NCI-H1694 treated with DMSO at 0.1 percent for 48 hours (cell line): ENCODE data around the gene RAB40B.

ENCODE experiments used
- DNase-seq: peaks from one replicate; lab custom pipeline; 2025; lab: John Stamatoyannopoulos, UW

Gene RAB40B

DNA sequence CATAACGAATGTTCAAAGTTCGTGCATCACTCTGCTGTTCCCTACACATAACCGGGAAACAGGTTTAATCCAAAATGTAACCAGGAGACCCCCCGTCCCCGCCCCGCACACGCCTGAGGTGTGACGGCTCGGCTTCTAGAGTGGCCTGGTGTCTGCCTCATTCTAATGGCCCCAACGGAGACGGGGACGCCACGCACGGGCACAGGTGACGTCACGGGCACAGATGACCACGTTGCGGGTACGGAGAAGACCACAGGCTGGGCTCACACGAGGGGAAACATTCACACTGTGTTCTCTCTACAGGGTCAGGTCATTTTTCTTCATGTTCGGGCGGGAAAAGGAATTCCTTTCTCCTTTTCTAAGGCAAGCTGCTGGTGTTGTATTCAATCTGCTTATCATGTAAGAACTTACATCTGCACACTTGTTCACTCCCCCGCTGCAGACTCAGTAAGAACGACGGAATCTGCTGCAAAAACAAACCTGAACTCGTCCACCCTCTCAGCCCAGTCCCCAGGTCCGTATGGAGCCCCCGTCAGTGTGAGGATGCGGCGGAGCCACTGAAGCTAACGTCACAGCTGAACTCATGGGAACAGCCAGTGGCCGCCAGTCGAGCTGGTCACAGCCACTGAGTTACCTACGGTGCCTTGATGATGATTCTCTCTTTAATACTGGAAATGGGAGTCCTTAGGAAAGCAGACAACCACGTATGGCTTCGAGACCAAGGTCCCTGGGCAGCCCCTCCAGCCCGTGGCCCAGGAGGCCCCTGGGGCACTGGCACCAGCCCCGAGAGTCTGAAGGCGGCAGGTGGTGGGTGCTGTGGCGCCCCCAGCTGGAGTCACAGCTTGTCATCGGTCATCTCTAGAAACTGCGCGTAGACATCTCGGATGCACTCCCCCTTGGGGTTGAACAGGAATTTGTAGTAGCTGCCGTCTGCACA lies 83.1 kb downstream of the RAB40B start:
- DNase-seq = no peak

DNA sequence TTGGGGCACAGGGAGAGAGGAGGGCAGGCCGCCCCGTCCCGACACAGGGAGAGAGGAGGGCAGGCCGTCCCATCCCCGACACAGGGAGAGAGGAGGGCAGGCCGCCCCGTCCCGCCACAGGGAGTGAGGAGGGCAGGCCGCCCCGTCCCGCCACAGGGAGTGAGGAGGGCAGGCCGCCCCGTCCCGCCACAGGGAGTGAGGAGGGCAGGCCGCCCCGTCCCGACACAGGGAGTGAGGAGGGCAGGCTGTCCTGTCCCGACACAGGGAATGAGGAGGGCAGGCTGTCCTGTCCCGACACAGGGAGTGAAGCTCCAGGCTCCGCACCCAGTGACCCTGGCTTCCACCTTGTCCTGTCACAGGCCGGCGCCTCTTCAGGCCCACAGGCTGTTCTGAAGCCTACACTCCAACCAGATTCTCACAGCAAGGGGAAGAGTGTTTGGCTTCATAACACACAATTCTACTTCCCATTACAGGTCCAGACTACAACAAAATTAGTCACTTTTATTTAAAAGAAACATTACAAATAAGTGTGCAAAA lies 84.3 kb downstream of the RAB40B start:
- DNase-seq = no peak

DNA sequence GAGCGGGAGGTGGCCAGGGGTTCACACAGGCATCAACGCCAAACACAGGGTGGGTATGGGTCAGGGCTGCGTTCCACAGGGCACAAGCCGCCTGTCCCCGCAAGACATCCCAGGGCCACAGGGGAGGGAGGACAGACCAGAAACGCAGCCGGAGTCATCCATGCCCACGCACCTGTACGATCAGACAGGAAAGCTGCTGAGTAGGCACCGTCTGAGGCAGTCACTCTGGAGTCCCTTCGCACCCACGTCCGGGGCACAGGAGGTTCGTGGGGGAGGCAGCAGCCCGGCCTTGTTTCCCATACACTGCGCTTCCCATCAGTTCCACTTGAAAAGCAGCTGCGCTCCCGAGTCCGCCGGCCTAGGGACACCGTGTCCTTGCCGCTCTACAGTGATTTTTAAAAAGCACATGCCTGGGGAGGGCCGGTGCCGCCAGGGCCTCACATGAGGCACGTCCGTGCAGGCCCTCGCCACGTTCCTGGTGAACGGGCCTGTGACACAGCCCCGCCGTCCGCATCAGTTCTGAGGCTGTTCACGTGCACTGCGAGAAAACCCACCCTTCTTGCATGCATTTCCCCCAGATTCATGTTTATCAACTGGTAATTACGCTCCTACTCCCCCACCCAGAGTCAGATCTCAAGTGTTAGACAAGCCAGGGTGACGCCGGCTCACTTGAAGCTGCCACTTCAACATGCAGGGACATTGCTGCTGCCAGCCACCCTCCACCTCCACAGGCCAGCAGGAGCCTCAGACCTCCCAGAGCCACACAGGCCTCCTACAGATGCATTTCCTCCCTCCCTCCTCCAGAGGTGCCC lies 85.0 kb downstream of the RAB40B start:
- DNase-seq = no peak

GRCh38 chr17:82611140-82612058 lies 87.1 kb downstream of the RAB40B start:
- DNase-seq = no peak

GRCh38 chr17:82609655-82610054 lies 88.8 kb downstream of the RAB40B start:
- DNase-seq = no peak

DNA sequence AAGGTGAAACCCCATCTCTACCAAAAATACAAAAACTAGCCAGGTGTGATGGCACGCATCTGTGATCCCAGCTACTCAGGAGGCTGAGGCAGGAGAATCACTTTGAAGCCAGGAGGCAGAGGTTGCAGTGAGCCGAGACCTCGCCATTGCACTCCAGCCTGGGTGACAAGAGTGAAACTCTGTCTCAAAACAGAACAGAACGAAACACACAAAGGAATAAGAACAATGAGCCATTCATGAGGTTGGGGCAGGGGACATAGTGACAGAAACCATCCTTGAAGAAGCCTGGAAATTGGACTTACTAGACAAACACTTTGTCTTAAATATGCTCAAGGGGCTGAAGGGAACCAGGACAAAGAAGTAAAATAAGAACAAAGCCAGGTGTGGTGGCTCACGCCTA lies 89.7 kb downstream of the RAB40B start:
- no peak for DNase-seq

DNA sequence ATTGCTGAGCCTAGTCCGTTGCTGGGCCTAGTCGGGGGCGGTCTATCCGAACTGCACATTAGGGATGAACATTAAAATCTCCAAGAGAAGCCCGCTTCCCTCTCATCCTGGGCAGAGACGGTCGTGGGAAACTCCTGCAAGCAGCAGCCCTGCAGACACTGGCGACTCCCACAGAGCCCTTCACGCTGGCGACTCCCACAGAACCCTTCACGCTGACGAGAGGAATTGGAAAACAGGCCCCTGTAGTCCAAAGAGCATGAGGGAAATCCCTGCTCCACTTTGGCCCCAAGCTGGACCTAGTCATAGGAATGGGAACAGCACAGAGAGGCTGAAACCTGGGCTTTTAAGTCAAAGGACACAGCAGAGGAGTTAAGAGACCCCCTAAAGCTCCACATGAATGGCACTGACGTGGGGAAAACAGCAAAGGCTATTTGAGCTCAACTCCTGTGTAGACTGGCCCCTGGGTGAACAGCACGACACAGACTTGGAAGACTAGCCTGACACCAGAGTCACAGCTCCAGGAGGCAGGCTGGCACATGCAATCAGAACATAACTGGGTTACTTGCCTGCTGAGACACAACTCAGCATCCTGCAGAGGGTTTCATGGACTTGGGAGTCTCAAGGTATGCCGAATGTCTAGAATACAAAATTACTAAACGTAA lies 92.4 kb downstream of the RAB40B start:
- no peak for DNase-seq
